B cell (primary cell): ENCODE data around the gene LEMD1. TPM values are rescaled to one million over a fixed set of nuclear protein-coding genes. Genes with fewer than 3 reads are reported as not detected.

ENCODE experiments used
- ATAC-seq: fragments of 200-7000 bp; cut with Tn5 transposase; one replicate; pipeline ENCODE4 v1.10.0; 2021; ENCODE audit warnings: low read depth, mild to moderate bottlenecking, moderate number of reproducible peaks, moderate library complexity
- CTCF ChIA-PET: fragments of 350-600 bp; sonication (Branson Sonifier 250); formaldehyde crosslinking; loops from one replicate; lab custom pipeline; 2021; ENCODE audit warnings: antibody characterized with exemption, inconsistent platforms; lab: Charles Lee
- POLR2A ChIA-PET: fragments of 350-600 bp; sonication (Branson Sonifier 250); formaldehyde crosslinking; loops from one replicate; lab custom pipeline; 2021; ENCODE audit warnings: antibody characterized with exemption; lab: Charles Lee
- DNase-seq: peaks from one replicate; pipeline ENCODE4 v3.0.0; 2013
- H2AFZ ChIP-seq: 2 replicates; pipeline ENCODE4 v1.6.1; 2012; ENCODE audit warnings: mild to moderate bottlenecking, low read depth, low read length; ENCODE audit not compliant: insufficient read depth, poor library complexity, severe bottlenecking
- H3K27ac ChIP-seq, 2 donors: 1 replicate in 1 of 2; 2 replicates in 1 of 2; pipeline ENCODE4 v1.5.1; 2012 to 2013; ENCODE audit warnings: low read length in 2 of 2, mild to moderate bottlenecking in 2 of 2, moderate library complexity in 1 of 2
- H3K27me3 ChIP-seq, 4 experiments: fragments of 200-600 bp in 1 of 4; sonication (generic) in 1 of 4; replicated peaks in 1 of 4; 1 replicate in 2 of 4; 2 replicates in 2 of 4; pipeline versions ENCODE4 v1.6.1 to v1.7.0; 2013 to 2016; ENCODE audit warnings: low read length in 3 of 4, mild to moderate bottlenecking in 2 of 4, mixed read lengths in 1 of 4, moderate library complexity in 1 of 4; ENCODE audit not compliant: insufficient read depth in 4 of 4, control insufficient read depth in 3 of 4; ENCODE audit errors: control extremely low read depth in 1 of 4
- H3K36me3 ChIP-seq, 2 experiments: replicated peaks in 1 of 2; 1 replicate in 1 of 2; 2 replicates in 1 of 2; pipeline versions ENCODE4 v1.6.1 to v1.7.1; 2013; ENCODE audit warnings: low read length in 1 of 2; ENCODE audit not compliant: insufficient read depth in 2 of 2, control insufficient read depth in 1 of 2; ENCODE audit errors: control extremely low read depth in 1 of 2, extremely low read depth in 1 of 2
- H3K4me1 ChIP-seq, 2 donors: fragments of 200-600 bp in 1 of 2; sonication (generic) in 1 of 2; 1 replicate in 1 of 2; 2 replicates in 1 of 2; pipeline versions ENCODE4 v1.5.1 to v1.6.1; 2013 to 2017; ENCODE audit warnings: low read length in 2 of 2; ENCODE audit not compliant: control insufficient read depth in 2 of 2, insufficient read depth in 2 of 2
- H3K4me2 ChIP-seq: replicated peaks from 2 replicates; pipeline ENCODE3; 2012; ENCODE audit warnings: mild to moderate bottlenecking, low read depth, low read length; ENCODE audit not compliant: poor library complexity, severe bottlenecking
- H3K4me3 ChIP-seq, 5 experiments: fragments of 200-600 bp in 1 of 5; sonication (generic) in 1 of 5; 1 replicate in 3 of 5; 2 replicates in 2 of 5; pipeline versions ENCODE4 v1.5.1 to v1.7.0; 2011 to 2016; ENCODE audit warnings: low read length in 4 of 5, mild to moderate bottlenecking in 4 of 5, low read depth in 2 of 5, control low read depth in 1 of 5, moderate library complexity in 1 of 5; ENCODE audit not compliant: insufficient read depth in 1 of 5; ENCODE audit errors: control extremely low read depth in 1 of 5, extremely low read depth in 1 of 5
- H3K79me2 ChIP-seq: fragments of 200-600 bp; sonication (generic); one replicate; pipeline ENCODE4 v1.6.0; 2016; ENCODE audit warnings: low read length; ENCODE audit not compliant: control insufficient read depth, insufficient read depth
- H3K9ac ChIP-seq: fragments of 200-600 bp; sonication (generic); 2 replicates; pipeline ENCODE4 v1.6.1; 2017; ENCODE audit warnings: mild to moderate bottlenecking, low read length, moderate library complexity
- H3K9me3 ChIP-seq, 3 donors: one replicate each; pipeline versions ENCODE4 v1.6.1 to v1.7.1; 2013; ENCODE audit warnings: low read length in 2 of 3; ENCODE audit not compliant: control insufficient read depth in 2 of 3, insufficient read depth in 1 of 3; ENCODE audit errors: control extremely low read depth in 1 of 3
- H4K20me1 ChIP-seq: 2 replicates; pipeline ENCODE4 v1.6.0; 2012; ENCODE audit warnings: mild to moderate bottlenecking, low read length; ENCODE audit not compliant: insufficient read depth, control insufficient read depth, poor library complexity, severe bottlenecking
- H3K27ac Mint-ChIP-seq: one replicate; pipeline ENCODE4 v1.8.0; 2021; ENCODE audit warnings: mixed read lengths
- H3K27me3 Mint-ChIP-seq: one replicate; pipeline ENCODE4 v1.8.0; 2021; ENCODE audit warnings: mixed read lengths
- H3K4me1 Mint-ChIP-seq: one replicate; pipeline ENCODE4 v1.8.0; 2021; ENCODE audit warnings: mixed read lengths
- H3K4me3 Mint-ChIP-seq: one replicate; pipeline ENCODE4 v1.8.0; 2021; ENCODE audit warnings: mixed read lengths
- H3K9me3 Mint-ChIP-seq: one replicate; pipeline ENCODE4 v1.8.0; 2022; ENCODE audit warnings: mixed read lengths; ENCODE audit not compliant: insufficient read depth
- CTCF ChIP-seq: fragments of 200-600 bp; IDR thresholded peaks from one replicate; pipeline ENCODE4 v1.8.0; 2022; ENCODE audit warnings: antibody characterized with exemption, mild to moderate bottlenecking
- EZH2 ChIP-seq: IDR thresholded peaks from 2 replicates; pipeline ENCODE4 v1.6.1; 2012; ENCODE audit warnings: borderline replicate concordance, low read depth, mild to moderate bottlenecking, moderate library complexity, low read length; ENCODE audit not compliant: insufficient read depth, poor library complexity, severe bottlenecking
- WGBS: methylation state at CpG from one replicate; pipeline ENCODE4 v1.1.5; 2013; ENCODE audit warnings: missing lambda C conversion rate; ENCODE audit not compliant: insufficient coverage; 5-methylcytosine and 5-hydroxymethylcytosine counted together
- intact Hi-C: fragments of 100-400 bp; cut with micrococcal nuclease; formaldehyde crosslinking; loops from one replicate; pipeline ENCODE4 v1.10.0; 2022
- polyA plus RNA-seq: library from polyadenylated mRNA; depleted of rRNA; stranded (reverse); fragments of >200 nt; gene quantifications from 2 replicates; pipeline ENCODE4 v1.2.3, GENCODE V29; 2012
- total RNA-seq, 2 donors: library from RNA; stranded (reverse); fragments of 120-200 nt in 1 of 2; gene quantifications; 1 replicate in 1 of 2; 2 replicates in 1 of 2; pipeline versions ENCODE4 v1.2.3 to v1.2.4, GENCODE V29; 2013 to 2022

LEMD1 gene
- total and polyA plus RNA-seq, 2 donors (not counting 1 experiment from before 2014, with no cell fraction given), result 0.57 TPM; not detected in 1

- Mint-ChIP-seq H3K4me1 (peaks cover 10% of the 10 kb centered on the region), H3K27ac (no peak overlapping the region), H3K4me3 (no peak overlapping the region), H3K27me3 (peaks cover 23% of the 10 kb centered on the region), H3K9me3 (no peaks in the 10 kb centered on the region)
- CTCF ChIA-PET, result interaction anchor here (0.6 to 1.7 kb wide), 2 partner anchors 33 to 38 kb away, joined by 3 to 5 read pairs; no protein-coding TSS in a partner anchor
- peaks cover 13 to 19% of the 10 kb centered on the region in 2 donors for H3K4me1 ChIP-seq
- 88% methylated on average over 14 of the region's 19 CpGs for WGBS
- POLR2A ChIA-PET, result no interaction called here
- ATAC-seq (no peak), DNase-seq (no peak)
- H3K79me2 ChIP-seq, result no peaks in the 10 kb centered on the region
- no peaks in the 10 kb centered on the region for H3K36me3 ChIP-seq
- intact Hi-C loops, result no loop called here
- TF ChIP-seq EZH2 (no peak), CTCF (no peak)
- H3K4me2 ChIP-seq, result no peak overlapping the region
- H3K27ac ChIP-seq, result no peak overlapping the region
- no peak overlapping the region for H3K9ac ChIP-seq
- no peaks in the 10 kb centered on the region for H4K20me1 ChIP-seq
- peaks cover 0 to 44% (median 13%) of the 10 kb centered on the region in 4 experiments for H3K27me3 ChIP-seq
- no peaks in the 10 kb centered on the region for H3K9me3 ChIP-seq
- H3K4me3 ChIP-seq, result no peak overlapping the region
- no peak overlapping the region for H2AFZ ChIP-seq
Observed at GRCh38 chr1:205447457-205448341, 25.8 kb upstream of the LEMD1 start.

- ChIA-PET CTCF (interaction anchor here (0.6 to 17.1 kb wide), 2 partner anchors 40 to 728 kb away, joined by 3 to 134 read pairs; no protein-coding TSS in a partner anchor), POLR2A (interaction anchor here (0.5 kb wide), 1 partner anchor 1116 kb away, joined by 3 read pairs; no protein-coding TSS in a partner anchor)
- H2AFZ ChIP-seq, result no peak overlapping the region
- intact Hi-C loops, result no loop called here
- Mint-ChIP-seq H3K4me3 (no peak overlapping the region), H3K9me3 (no peaks in the 10 kb centered on the region), H3K27me3 (peaks cover 18% of the 10 kb centered on the region), H3K4me1 (peaks cover 19% of the 10 kb centered on the region), H3K27ac (no peak overlapping the region)
- H3K36me3 ChIP-seq, result no peaks in the 10 kb centered on the region
- H3K79me2 ChIP-seq, result no peaks in the 10 kb centered on the region
- no peak overlapping the region for H3K9ac ChIP-seq
- no peak for TF ChIP-seq EZH2
- TF ChIP-seq CTCF, result no peak
- no peak for ATAC-seq
- H3K27ac ChIP-seq, result no peak overlapping the region
- no peaks in the 10 kb centered on the region for H3K9me3 ChIP-seq
- H3K4me1 ChIP-seq, result peaks cover 21 to 28% of the 10 kb centered on the region in 2 donors
- WGBS, result 93% methylated on average over 7 of the region's 9 CpGs
- DNase-seq, result no peak
- no peak overlapping the region for H3K4me2 ChIP-seq
- peaks cover 0 to 37% (median 8%) of the 10 kb centered on the region in 4 experiments for H3K27me3 ChIP-seq
- no peaks in the 10 kb centered on the region for H4K20me1 ChIP-seq
- H3K4me3 ChIP-seq, result no peak overlapping the region
Observed at GRCh38 chr1:205446828-205447227, 25.0 kb upstream of the LEMD1 start.
